GM18517 (cell line): ENCODE results near the gene CEACAM21.

ENCODE experiments used
- ATAC-seq: cut with Tn5 transposase; IDR thresholded peaks from one replicate; pipeline ENCODE4 v1.9.1; 2021; ENCODE audit warnings: mild to moderate bottlenecking, moderate library complexity; ENCODE audit not compliant: unreplicated experiment

The CEACAM21 gene

DNA sequence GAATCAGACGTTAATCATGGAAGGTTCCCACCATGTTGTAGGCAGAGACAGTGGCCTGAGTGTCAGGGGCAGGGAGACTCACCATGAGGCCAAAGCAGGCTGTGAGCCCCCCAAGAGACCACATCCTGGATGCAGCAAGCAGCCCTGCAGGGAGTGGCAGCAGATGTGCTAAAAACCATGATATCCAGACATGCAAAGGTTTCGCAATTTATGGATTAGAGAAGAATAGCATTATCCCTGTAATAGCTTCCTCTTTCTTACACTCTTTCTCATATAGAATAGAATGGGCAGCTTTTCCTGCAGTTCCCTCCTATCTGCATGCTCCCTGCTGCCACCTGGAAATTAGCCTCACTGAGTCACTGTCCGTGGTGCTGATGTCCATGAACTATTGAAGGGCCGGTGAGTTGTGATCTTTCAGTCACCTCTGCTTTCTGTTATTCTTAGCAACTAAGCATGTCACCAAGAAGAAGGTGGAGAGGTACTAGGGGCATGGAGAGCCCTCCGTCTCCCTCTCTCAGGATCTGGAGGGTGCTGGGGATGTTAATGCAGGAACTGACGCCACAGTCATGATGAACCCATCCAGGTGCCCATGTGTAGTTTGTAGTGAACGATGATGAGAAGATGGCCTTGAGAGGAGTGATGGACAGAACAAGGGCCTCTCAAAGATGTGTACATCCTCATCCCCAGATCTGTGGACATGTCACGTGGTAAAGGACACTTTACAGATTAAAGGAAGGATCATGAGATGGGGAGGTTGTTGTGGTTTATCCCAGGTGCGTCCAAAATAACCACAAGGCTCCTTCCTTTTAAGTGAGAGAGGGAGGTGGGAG is 41.0 kb downstream of the CEACAM21 start:
- ATAC-seq = no peak

- ATAC-seq = no peak
Observed at GRCh38 chr19:41617941-41618730, 42.2 kb downstream of the CEACAM21 start.

GRCh38 chr19:41619018-41619556 is 43.1 kb downstream of the CEACAM21 start:
- ATAC-seq = no peak

GRCh38 chr19:41620171-41620570 is 44.2 kb downstream of the CEACAM21 start:
- no peak for ATAC-seq

GRCh38 chr19:41621226-41621625 is 45.3 kb downstream of the CEACAM21 start:
- ATAC-seq = no peak

DNA sequence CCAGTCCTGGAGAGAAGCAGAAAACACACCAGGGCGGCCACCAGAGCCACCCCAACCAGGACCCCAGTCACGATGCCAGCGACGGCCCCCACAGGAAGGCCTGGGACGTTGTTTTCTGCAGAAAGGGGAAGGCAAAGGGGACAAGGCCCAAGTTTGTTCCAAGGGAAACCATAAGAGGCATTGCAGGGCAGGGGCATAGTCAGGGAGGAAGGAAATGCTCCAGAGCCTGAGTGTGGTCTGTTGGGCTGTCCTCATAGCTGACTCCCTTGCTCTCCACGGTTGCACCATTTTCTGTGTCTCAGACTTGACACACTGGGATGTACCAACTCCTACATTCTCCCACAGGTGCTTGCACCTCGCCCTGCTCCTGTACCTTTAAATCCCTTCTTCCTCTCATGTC is 45.7 kb downstream of the CEACAM21 start:
- ATAC-seq = no peak

- ATAC-seq = no peak
Observed at GRCh38 chr19:41623360-41623759, 47.4 kb downstream of the CEACAM21 start.

DNA sequence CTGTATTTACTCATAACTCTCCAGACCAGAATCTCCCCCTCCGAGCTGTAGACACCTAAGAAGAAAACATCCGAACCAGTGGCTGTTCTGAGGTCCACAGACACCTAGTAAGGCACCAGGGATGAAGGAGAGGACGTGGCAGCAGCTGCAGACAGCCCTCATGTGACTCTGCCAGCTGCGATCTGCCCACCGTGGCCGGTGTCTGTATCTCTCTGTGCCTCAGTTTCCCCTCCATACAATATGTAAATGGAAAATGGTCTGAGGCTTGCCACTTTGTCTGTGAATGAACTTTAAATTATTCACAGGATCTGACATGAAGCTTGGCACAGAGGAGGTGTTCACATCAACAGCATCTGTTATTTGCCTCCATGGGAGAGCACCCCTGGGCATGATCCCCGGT is 48.5 kb downstream of the CEACAM21 start:
- no peak for ATAC-seq

GRCh38 chr19:41624937-41625336 is 49.0 kb downstream of the CEACAM21 start:
- no peak for ATAC-seq

- no peak for ATAC-seq
Observed at GRCh38 chr19:41626278-41626677, 50.3 kb downstream of the CEACAM21 start.

DNA sequence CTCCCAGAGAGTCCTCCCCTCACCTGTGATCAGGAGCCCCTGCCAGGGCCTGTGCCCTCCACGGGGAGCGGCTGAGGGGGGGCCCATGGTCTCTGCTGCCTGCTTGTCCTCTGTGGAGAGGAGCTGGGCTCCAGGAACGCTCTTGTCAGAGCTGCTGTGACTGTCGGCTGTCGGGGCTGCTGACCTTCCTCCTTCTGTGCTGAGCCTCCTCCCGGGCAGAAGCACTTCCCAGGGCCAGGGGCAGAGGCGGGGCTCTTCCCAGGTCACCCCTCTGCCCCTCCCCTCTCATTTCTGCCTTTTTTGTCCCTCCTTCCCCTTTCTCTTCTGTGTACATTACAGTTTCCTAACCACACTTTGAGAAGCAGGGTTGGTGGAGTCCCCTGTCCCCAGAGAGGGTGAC is 50.9 kb downstream of the CEACAM21 start, which contains the start of gene CEACAM4:
CEACAM4 (minus strand) TSS at position 198 of the 400 bp plus-strand sequence; CDS start at position 87, 111 bp downstream.
- ATAC-seq = no peak

- no peak for ATAC-seq
Observed at GRCh38 chr19:41627966-41628675, 52.2 kb downstream of the CEACAM21 start.
